HEK293 (cell line): ENCODE data around the gene RUNX1.

ENCODE experiments used
- CTCF ChIA-PET: fragments of 350-600 bp; formaldehyde crosslinking; extraction: SDS; loops from one replicate; lab custom pipeline; 2021; ENCODE audit warnings: antibody characterized with exemption; lab: Yijun Ruan, JAX
- POLR2A ChIA-PET: fragments of 300-600 bp; formaldehyde crosslinking; extraction: SDS; loops from one replicate; lab custom pipeline; 2020; ENCODE audit warnings: antibody characterized with exemption, inconsistent platforms; lab: Yijun Ruan, JAX
- H3K27ac ChIP-seq: fragments of 200-500 bp; sonication (Bioruptor generic); 2 replicates; pipeline ENCODE4 v1.5.1; 2014; ENCODE audit warnings: low read depth, low read length, control low read depth, inconsistent platforms; ENCODE audit errors: extremely low read depth
- H3K36me3 ChIP-seq, 2 experiments: fragments of 200-500 bp in 1 of 2; sonication (Bioruptor generic) in 1 of 2; 1 replicate in 1 of 2; 2 replicates in 1 of 2; pipeline ENCODE4 v1.5.1; 2014 to 2017; ENCODE audit warnings: inconsistent platforms in 2 of 2, low read length in 2 of 2; ENCODE audit not compliant: control insufficient read depth in 2 of 2, insufficient read depth in 1 of 2
- H3K4me1 ChIP-seq: fragments of 200-500 bp; sonication (Bioruptor generic); 2 replicates; pipeline ENCODE4 v1.5.1; 2014; ENCODE audit warnings: mild to moderate bottlenecking, low read length, inconsistent platforms; ENCODE audit not compliant: control insufficient read depth, insufficient read depth
- H3K4me3 ChIP-seq: 2 replicates; pipeline ENCODE4 v1.5.1; 2011; ENCODE audit warnings: low read depth, mild to moderate bottlenecking, control low read depth, low read length, moderate library complexity
- H3K9me3 ChIP-seq: fragments of 200-500 bp; sonication (Bioruptor generic); 2 replicates; pipeline ENCODE4 v1.5.1; 2014; ENCODE audit warnings: low read depth, low read length, inconsistent platforms; ENCODE audit not compliant: control insufficient read depth, insufficient read depth
- BCL6B ChIP-seq: fragments of 450-650 bp; formaldehyde crosslinking; IDR thresholded peaks from 2 replicates; pipeline ENCODE4 v1.5.1; 2017; ENCODE audit warnings: missing biosample characterization, missing genetic modification characterization
- KLF8 ChIP-seq: fragments of 450-650 bp; formaldehyde crosslinking; IDR thresholded peaks from 2 replicates; pipeline ENCODE4 v1.5.1; 2016; ENCODE audit warnings: missing biosample characterization, missing genetic modification characterization
- PRDM10 ChIP-seq: fragments of 450-650 bp; formaldehyde crosslinking; IDR thresholded peaks from 2 replicates; pipeline ENCODE4 v1.5.1; 2016; ENCODE audit warnings: missing biosample characterization, missing genetic modification characterization
- PRDM2 ChIP-seq: fragments of 450-650 bp; formaldehyde crosslinking; IDR thresholded peaks from 2 replicates; pipeline ENCODE4 v1.5.1; 2016; ENCODE audit warnings: missing biosample characterization, missing genetic modification characterization, borderline replicate concordance
- ZBTB48 ChIP-seq: fragments of 450-650 bp; formaldehyde crosslinking; IDR thresholded peaks from 2 replicates; pipeline ENCODE4 v1.5.1; 2016; ENCODE audit warnings: missing biosample characterization, missing genetic modification characterization
- ZEB2 ChIP-seq: fragments of 450-650 bp; formaldehyde crosslinking; IDR thresholded peaks from 2 replicates; pipeline ENCODE4 v1.5.1; 2016; ENCODE audit warnings: missing biosample characterization, missing genetic modification characterization
- ZFP3 ChIP-seq: fragments of 450-650 bp; formaldehyde crosslinking; IDR thresholded peaks from 2 replicates; pipeline ENCODE4 v1.5.1; 2016; ENCODE audit warnings: low read depth, missing biosample characterization, missing genetic modification characterization
- ZIC2 ChIP-seq: fragments of 450-650 bp; formaldehyde crosslinking; IDR thresholded peaks from 2 replicates; pipeline ENCODE4 v1.5.1; 2016; ENCODE audit warnings: missing biosample characterization, missing genetic modification characterization
- ZNF138 ChIP-seq: fragments of 450-650 bp; formaldehyde crosslinking; IDR thresholded peaks from 2 replicates; pipeline ENCODE4 v1.5.1; 2016; ENCODE audit warnings: missing biosample characterization, missing genetic modification characterization, borderline replicate concordance
- ZNF202 ChIP-seq: fragments of 450-650 bp; formaldehyde crosslinking; IDR thresholded peaks from 2 replicates; pipeline ENCODE4 v1.5.1; 2016; ENCODE audit warnings: missing biosample characterization, missing genetic modification characterization, borderline replicate concordance
- ZNF26 ChIP-seq: fragments of 450-650 bp; formaldehyde crosslinking; IDR thresholded peaks from 2 replicates; pipeline ENCODE4 v1.5.1; 2016; ENCODE audit warnings: missing biosample characterization, missing genetic modification characterization
- ZNF302 ChIP-seq: fragments of 450-650 bp; formaldehyde crosslinking; IDR thresholded peaks from 2 replicates; pipeline ENCODE4 v1.5.1; 2016; ENCODE audit warnings: missing biosample characterization, missing genetic modification characterization, low read depth
- ZNF423 ChIP-seq: fragments of 450-650 bp; formaldehyde crosslinking; IDR thresholded peaks from 2 replicates; pipeline ENCODE4 v1.5.1; 2016; ENCODE audit warnings: missing biosample characterization, missing genetic modification characterization
- ZNF530 ChIP-seq: fragments of 450-650 bp; formaldehyde crosslinking; IDR thresholded peaks from 2 replicates; pipeline ENCODE4 v1.5.1; 2016; ENCODE audit warnings: low read depth, missing biosample characterization, missing genetic modification characterization
- ZNF544 ChIP-seq: fragments of 450-650 bp; formaldehyde crosslinking; IDR thresholded peaks from 2 replicates; pipeline ENCODE4 v1.5.0; 2017; ENCODE audit warnings: missing biosample characterization, missing genetic modification characterization
- ZNF558 ChIP-seq: fragments of 450-650 bp; formaldehyde crosslinking; IDR thresholded peaks from 2 replicates; pipeline ENCODE4 v1.5.1; 2016; ENCODE audit warnings: missing biosample characterization, missing genetic modification characterization
- ZNF585B ChIP-seq: fragments of 450-650 bp; formaldehyde crosslinking; IDR thresholded peaks from 2 replicates; pipeline ENCODE4 v1.5.1; 2016; ENCODE audit warnings: missing biosample characterization, missing genetic modification characterization
- ZNF600 ChIP-seq: fragments of 450-650 bp; formaldehyde crosslinking; IDR thresholded peaks from 2 replicates; pipeline ENCODE4 v1.5.1; 2016; ENCODE audit warnings: missing biosample characterization, missing genetic modification characterization
- ZNF639 ChIP-seq: fragments of 450-650 bp; formaldehyde crosslinking; IDR thresholded peaks from 2 replicates; pipeline ENCODE4 v1.5.1; 2016; ENCODE audit warnings: missing biosample characterization, missing genetic modification characterization
- ZNF692 ChIP-seq: fragments of 450-650 bp; formaldehyde crosslinking; IDR thresholded peaks from 2 replicates; pipeline ENCODE4 v1.5.1; 2016; ENCODE audit warnings: missing biosample characterization, missing genetic modification characterization
- ZSCAN16 ChIP-seq: fragments of 450-650 bp; formaldehyde crosslinking; IDR thresholded peaks from 2 replicates; pipeline ENCODE4 v1.5.1; 2016; ENCODE audit warnings: missing biosample characterization, missing genetic modification characterization

Gene RUNX1

GRCh38 chr21:35077975-35078374 is 28.9 kb upstream of the RUNX1 start:
- ChIA-PET CTCF (no interaction called here), POLR2A (no interaction called here)
- no peak overlapping the region for H3K4me3 ChIP-seq
- H3K36me3 ChIP-seq: no peaks in the 10 kb centered on the region
- H3K27ac ChIP-seq: no peak overlapping the region
- no peaks in the 10 kb centered on the region for H3K9me3 ChIP-seq
- H3K4me1 ChIP-seq: no peaks in the 10 kb centered on the region
- TF ChIP-seq PRDM10 (tag by site-specific recombination) (no peak), ZNF530 (tag by site-specific recombination) (no peak), ZBTB48 (no peak), ZFP3 (no peak), ZNF585B (tag by site-specific recombination) (no peak), ZNF138 (tag by site-specific recombination) (no peak), ZNF692 (tag by site-specific recombination) (no peak), ZEB2 (tag by site-specific recombination) (no peak), ZNF600 (tag by site-specific recombination) (no peak), ZNF423 (tag by site-specific recombination) (no peak), ZNF26 (tag by site-specific recombination) (no peak), ZNF202 (tag by site-specific recombination) (no peak), KLF8 (tag by site-specific recombination) (no peak), ZIC2 (tag by site-specific recombination) (no peak)

- no peaks in the 10 kb centered on the region for H3K9me3 ChIP-seq
- ChIA-PET POLR2A (no interaction called here), CTCF (no interaction called here)
- H3K4me3 ChIP-seq: no peak overlapping the region
- H3K4me1 ChIP-seq: no peaks in the 10 kb centered on the region
- H3K27ac ChIP-seq: no peak overlapping the region
- H3K36me3 ChIP-seq: no peaks in the 10 kb centered on the region
- no peak for TF ChIP-seq ZNF302 (tag by site-specific recombination)
- TF ChIP-seq BCL6B (tag by site-specific recombination): no peak
- no peak for TF ChIP-seq ZNF544 (tag by site-specific recombination)
- TF ChIP-seq ZEB2 (tag by site-specific recombination): no peak
- no peak for TF ChIP-seq PRDM2 (tag by site-specific recombination)
- no peak for TF ChIP-seq ZSCAN16 (tag by site-specific recombination)
- no peak for TF ChIP-seq ZNF558
- TF ChIP-seq ZNF639 (tag by site-specific recombination): no peak
Observed at GRCh38 chr21:35077466-35077865, 28.4 kb upstream of the RUNX1 start.
